Parathyroid adenoma (tissue), 2 donors: ENCODE data around the gene PHF24.
A peak's percentile ranks its signal among the peaks of the same experiment; 100 is the strongest.

Experiments used
- H2AFZ ChIP-seq: fragments of 300-600 bp; sonication (generic); one replicate; pipeline ENCODE4 v1.7.0; 2017; ENCODE audit warnings: antibody characterized with exemption, mild to moderate bottlenecking
- H3K27ac ChIP-seq: fragments of 300-600 bp; sonication (generic); one replicate; pipeline ENCODE4 v1.7.0; 2017
- H3K27me3 ChIP-seq: fragments of 300-600 bp; sonication (generic); one replicate; pipeline ENCODE4 v1.7.0; 2017; ENCODE audit warnings: low read length; ENCODE audit not compliant: control insufficient read depth, insufficient read depth
- H3K36me3 ChIP-seq: fragments of 300-600 bp; sonication (generic); one replicate; pipeline ENCODE4 v1.7.0; 2017; ENCODE audit warnings: low read length; ENCODE audit not compliant: control insufficient read depth, insufficient read depth
- H3K4me1 ChIP-seq: fragments of 300-600 bp; sonication (generic); one replicate; pipeline ENCODE4 v1.7.0; 2017; ENCODE audit warnings: control low read depth
- H3K4me2 ChIP-seq: fragments of 300-600 bp; sonication (generic); one replicate; pipeline ENCODE4 v1.7.0; 2017; ENCODE audit warnings: low read length
- H3K4me3 ChIP-seq: fragments of 300-600 bp; sonication (generic); one replicate; pipeline ENCODE4 v1.7.0; 2017; ENCODE audit warnings: low read depth, low read length
- H3K79me2 ChIP-seq: fragments of 300-600 bp; sonication (generic); one replicate; pipeline ENCODE4 v1.7.0; 2017; ENCODE audit warnings: control low read depth
- H3K9ac ChIP-seq: fragments of 300-600 bp; sonication (generic); one replicate; pipeline ENCODE4 v1.7.0; 2017; ENCODE audit warnings: mild to moderate bottlenecking
- H3K9me3 ChIP-seq: fragments of 300-600 bp; sonication (generic); one replicate; pipeline ENCODE4 v1.7.0; 2017; ENCODE audit warnings: low read length; ENCODE audit not compliant: control insufficient read depth
- CTCF ChIP-seq: fragments of 300-600 bp; sonication (generic); IDR thresholded peaks from one replicate; pipeline ENCODE4 v1.7.0; 2017; ENCODE audit warnings: antibody characterized with exemption, mild to moderate bottlenecking
- donor health status: primary hyperparathyroidism.

PHF24 gene

DNA sequence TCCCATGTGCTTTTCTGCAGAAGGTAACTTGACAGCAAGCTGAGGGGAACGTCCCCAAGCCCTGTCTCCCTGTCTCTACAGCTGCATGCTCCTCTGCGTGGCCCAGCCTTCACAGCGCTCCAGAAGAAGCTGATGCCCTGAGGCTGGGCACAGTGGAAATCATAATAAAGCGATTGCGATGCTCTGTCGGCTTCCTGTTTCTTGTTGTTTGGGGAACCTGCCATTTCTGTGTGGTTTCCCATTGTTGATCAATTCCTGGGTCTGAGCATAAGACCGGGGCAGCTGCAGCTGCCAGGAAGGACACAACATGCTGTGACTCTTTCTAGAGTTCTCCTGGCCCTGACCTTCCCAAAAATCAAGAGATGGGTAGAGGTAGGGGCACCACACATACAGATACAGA lies 24.3 kb downstream of the PHF24 start:
- H3K4me3 ChIP-seq: no peak overlapping the region
- TF ChIP-seq CTCF: no peak
- no peaks in the 10 kb centered on the region for H3K9me3 ChIP-seq
- no peak overlapping the region for H3K4me2 ChIP-seq
- no peak overlapping the region for H2AFZ ChIP-seq
- H3K9ac ChIP-seq: no peak overlapping the region
- H3K4me1 ChIP-seq: no peaks in the 10 kb centered on the region
- H3K27ac ChIP-seq: no peak overlapping the region
- H3K79me2 ChIP-seq: no peaks in the 10 kb centered on the region
- no peaks in the 10 kb centered on the region for H3K27me3 ChIP-seq
- H3K36me3 ChIP-seq: no peaks in the 10 kb centered on the region

DNA sequence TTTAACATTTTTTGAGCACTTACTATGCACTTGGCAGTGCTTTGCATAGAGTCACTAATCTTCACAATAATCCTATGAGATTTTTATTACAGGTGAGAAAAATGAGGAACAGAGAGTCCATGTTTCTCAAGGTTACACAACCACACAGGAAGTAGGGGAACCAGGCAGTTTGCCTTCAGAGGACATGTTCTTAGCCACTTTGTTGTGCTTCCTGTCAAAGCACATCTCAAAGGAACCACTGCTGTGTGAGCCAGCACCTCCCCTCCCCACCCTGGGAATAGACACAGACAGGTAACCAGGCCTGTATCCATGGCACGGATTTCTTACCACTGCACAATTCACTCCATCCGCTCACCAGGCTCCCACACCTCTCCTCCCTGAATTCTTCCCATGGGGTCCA lies 25.1 kb downstream of the PHF24 start:
- Histone ChIP-seq H3K4me1 (no peaks in the 10 kb centered on the region), H3K9ac (no peak overlapping the region), H3K79me2 (no peaks in the 10 kb centered on the region), H3K27ac (no peak overlapping the region), H3K4me3 (no peak overlapping the region), H3K9me3 (no peaks in the 10 kb centered on the region), H3K4me2 (no peak overlapping the region), H3K36me3 (no peaks in the 10 kb centered on the region), H2AFZ (no peak overlapping the region), H3K27me3 (no peaks in the 10 kb centered on the region)
- TF ChIP-seq CTCF: no peak

DNA sequence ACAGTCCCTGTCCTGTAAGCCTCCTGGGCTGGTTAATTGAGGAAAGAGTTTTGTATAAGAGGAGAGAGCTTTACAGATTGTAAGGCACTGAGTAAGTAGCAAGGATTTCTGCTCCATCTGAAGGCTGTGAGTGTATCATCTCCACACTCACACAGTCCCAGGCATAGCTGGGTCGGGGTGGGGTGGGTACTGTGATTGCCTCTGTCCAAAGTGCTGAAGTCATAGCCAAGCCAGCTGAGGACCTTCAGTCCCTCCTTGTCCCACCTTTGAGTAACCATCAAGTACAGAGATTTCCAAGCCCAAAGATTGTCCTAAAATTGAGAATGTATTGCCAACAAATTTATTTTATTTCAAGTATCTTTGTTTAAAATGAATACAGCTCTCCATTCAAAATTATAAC lies 26.0 kb downstream of the PHF24 start:
- Histone ChIP-seq H3K4me3 (no peak overlapping the region), H3K4me2 (no peak overlapping the region), H3K79me2 (no peaks in the 10 kb centered on the region), H3K27me3 (no peaks in the 10 kb centered on the region), H2AFZ (no peak overlapping the region), H3K36me3 (no peaks in the 10 kb centered on the region), H3K9ac (no peak overlapping the region), H3K9me3 (no peaks in the 10 kb centered on the region), H3K4me1 (no peaks in the 10 kb centered on the region), H3K27ac (no peak overlapping the region)
- no peak for TF ChIP-seq CTCF

GRCh38 chr9:34985311-34985899 lies 27.3 kb downstream of the PHF24 start:
- Histone ChIP-seq H3K27me3 (no peaks in the 10 kb centered on the region), H3K4me3 (no peak overlapping the region), H3K36me3 (no peaks in the 10 kb centered on the region), H3K4me1 (no peaks in the 10 kb centered on the region), H3K79me2 (no peaks in the 10 kb centered on the region), H3K4me2 (no peak overlapping the region), H3K27ac (no peak overlapping the region), H2AFZ (peak overlapping the region; percentile 13), H3K9ac (no peak overlapping the region), H3K9me3 (no peaks in the 10 kb centered on the region)
- peak; percentile 78 for TF ChIP-seq CTCF

DNA sequence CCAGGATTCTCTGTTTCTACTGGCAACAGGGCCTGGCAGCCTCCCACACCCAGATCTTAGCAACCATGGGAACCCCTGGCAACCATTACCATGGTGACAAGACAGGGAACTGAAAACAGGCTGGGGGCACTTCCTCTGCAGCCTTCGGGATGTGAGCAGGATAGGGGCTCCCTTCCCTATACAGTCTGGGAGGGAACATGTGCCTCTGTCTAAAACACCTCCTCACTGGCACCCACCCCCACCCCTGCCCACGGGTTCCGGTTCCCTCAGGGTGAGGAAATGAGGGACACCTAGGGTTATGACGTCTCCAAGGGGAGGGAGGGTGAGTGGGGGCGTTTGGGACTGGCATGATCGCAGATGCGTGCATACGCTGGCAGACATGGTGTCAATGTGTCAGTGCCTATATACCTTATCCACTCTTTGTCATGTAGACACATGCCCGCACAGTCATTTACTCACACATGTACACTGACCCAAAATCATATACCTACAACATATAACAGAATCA lies 28.5 kb downstream of the PHF24 start:
- Histone ChIP-seq H3K27ac (no peak overlapping the region), H3K9me3 (no peaks in the 10 kb centered on the region), H3K27me3 (no peaks in the 10 kb centered on the region), H3K36me3 (no peaks in the 10 kb centered on the region), H3K9ac (no peak overlapping the region), H3K79me2 (no peaks in the 10 kb centered on the region), H3K4me3 (no peak overlapping the region), H3K4me1 (no peaks in the 10 kb centered on the region), H2AFZ (no peak overlapping the region), H3K4me2 (no peak overlapping the region)
- TF ChIP-seq CTCF: no peak
